GM12873 (cell line): ENCODE data around the gene MED10.

Experiments used
- TF ChIP-seq, protein P1 (sequence below): IDR thresholded peaks from 2 replicates; pipeline ENCODE4 v1.5.1; 2012; ENCODE audit warnings: low read depth, mild to moderate bottlenecking, moderate library complexity, low read length, control low read depth; ENCODE audit not compliant: insufficient read depth; ENCODE audit errors: missing control alignments

MED10 gene

DNA sequence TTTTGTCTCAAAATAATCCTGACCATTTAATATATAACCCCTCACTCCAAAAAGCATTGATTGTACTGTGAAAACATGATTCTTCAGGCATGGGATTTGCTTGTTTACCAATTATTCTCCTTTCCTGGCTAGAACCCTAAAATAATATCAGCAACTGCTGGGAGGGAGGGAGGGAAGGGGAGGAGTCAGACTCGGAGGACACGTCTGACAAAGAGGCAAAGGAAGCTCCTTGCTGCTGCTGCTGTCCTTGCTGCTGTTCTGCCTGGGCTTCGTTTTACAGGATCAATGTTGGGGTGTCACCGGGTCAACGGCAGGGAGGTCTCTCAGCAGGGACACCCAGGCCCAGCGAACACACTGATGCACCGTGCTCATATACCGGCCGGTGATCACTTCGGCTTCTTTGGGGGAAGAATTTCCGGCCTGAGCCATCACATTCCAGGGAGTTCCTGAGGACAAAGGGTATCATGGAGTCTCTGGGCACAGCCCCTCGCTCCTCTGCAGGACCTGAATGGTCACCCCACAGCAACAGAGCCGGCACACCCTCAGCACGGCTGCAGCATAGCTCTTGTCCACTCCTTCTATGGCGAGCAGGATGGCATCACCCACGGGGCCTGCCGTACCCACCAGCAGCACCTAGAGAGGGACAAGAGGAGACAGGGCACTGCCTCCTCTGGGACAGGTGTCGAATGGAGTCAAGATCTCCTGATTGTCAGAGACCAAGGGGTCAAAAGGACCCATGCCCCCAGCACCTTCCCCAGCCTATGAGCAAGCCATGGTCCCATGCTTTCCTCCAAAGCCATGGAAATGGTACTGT lies 27.9 kb downstream of the MED10 start:
- TF ChIP-seq, protein P1, sequence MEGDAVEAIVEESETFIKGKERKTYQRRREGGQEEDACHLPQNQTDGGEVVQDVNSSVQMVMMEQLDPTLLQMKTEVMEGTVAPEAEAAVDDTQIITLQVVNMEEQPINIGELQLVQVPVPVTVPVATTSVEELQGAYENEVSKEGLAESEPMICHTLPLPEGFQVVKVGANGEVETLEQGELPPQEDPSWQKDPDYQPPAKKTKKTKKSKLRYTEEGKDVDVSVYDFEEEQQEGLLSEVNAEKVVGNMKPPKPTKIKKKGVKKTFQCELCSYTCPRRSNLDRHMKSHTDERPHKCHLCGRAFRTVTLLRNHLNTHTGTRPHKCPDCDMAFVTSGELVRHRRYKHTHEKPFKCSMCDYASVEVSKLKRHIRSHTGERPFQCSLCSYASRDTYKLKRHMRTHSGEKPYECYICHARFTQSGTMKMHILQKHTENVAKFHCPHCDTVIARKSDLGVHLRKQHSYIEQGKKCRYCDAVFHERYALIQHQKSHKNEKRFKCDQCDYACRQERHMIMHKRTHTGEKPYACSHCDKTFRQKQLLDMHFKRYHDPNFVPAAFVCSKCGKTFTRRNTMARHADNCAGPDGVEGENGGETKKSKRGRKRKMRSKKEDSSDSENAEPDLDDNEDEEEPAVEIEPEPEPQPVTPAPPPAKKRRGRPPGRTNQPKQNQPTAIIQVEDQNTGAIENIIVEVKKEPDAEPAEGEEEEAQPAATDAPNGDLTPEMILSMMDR: no peak

- TF ChIP-seq, protein P1: no peak
These were observed 29.0 kb downstream of the MED10 start for GRCh38 chr5:6349387-6349786.

GRCh38 chr5:6348476-6349000 lies 29.8 kb downstream of the MED10 start:
- TF ChIP-seq, protein P1: no peak

GRCh38 chr5:6347673-6348072 lies 30.7 kb downstream of the MED10 start:
- TF ChIP-seq, protein P1: no peak

DNA sequence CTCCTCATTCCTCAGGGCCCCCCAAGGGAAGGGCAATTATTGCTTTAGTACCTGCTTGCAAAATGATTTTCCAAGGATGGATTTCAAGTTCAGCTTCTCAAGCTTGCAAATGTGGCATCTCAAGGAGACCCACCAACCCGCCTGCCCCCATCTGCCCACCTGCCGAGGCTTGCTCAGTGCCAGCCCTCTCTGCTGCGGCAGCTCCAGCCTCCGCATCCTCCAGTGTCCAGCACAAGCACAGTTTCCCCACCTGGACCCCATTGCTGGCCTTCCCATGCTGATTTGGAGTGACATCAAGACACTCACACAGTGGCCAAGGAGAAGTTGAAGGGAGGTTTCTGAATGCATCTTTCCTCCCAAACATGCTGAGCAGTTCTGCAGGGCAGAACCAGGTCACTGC lies 31.2 kb downstream of the MED10 start:
- TF ChIP-seq, protein P1: no peak

DNA sequence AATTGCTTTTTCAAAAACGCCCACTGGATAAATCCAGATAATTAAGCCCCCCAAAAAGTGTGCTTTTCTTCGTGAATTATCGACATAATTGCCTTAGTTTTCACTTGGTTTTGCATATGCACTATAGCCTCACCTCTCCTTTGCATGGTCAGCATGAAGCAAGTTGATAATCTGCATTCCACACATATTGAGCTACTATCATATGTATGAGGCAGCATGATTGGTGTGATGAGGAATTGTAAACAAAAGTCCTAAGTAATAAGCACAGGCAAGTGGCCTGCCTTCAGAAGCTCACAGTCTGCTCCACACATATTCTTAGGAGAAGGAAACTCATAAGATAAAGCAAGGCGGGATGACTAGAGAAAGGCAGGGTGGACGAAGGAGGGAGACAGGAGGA lies 33.8 kb downstream of the MED10 start:
- TF ChIP-seq, protein P1: no peak

DNA sequence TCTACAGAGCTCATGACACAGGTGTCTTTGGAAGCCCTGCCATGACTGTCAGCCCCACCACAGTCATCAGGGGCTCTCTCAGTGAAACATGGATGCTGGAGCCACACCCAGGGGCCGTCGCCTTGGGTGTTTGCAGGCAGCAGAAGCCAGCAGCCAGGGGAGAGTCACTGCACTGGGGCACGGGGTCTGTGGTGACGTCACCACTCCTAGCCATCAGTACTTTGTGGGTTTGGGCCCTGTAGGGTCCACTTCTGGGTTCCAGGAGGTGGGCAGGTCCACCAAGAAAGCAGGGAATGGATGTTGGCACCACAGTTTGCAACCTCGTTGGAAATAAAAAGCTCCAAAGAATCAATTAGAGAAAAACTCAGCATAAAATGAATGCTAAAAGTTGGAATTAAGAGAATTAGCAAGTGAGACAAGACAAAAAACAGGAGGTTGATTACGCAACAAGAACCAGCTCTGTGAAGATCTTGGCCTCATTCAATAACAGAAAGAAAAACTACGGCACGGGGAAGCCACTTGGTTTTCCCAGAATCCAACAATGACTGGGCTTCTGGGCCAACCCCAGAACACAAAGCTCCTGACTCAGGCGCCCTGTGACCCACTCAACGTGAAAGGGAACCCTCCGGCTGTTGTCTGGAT lies 34.3 kb downstream of the MED10 start:
- TF ChIP-seq, protein P1: no peak
